Gastroesophageal sphincter (tissue), 3 donors: Measurements from ENCODE around the gene ZNF787.
A peak's percentile ranks its signal among the peaks of the same experiment; 100 is the strongest.

Experiments
- POLR2A ChIP-seq, 2 donors: fragments of 450-650 bp; IDR thresholded peaks; one replicate each; pipeline ENCODE4 v1.6.1; 2017; ENCODE audit warnings: antibody characterized with exemption in 2 of 2, mild to moderate bottlenecking in 2 of 2, moderate library complexity in 1 of 2
- POLR2AphosphoS5 ChIP-seq: sonication (generic); formaldehyde crosslinking; IDR thresholded peaks from one replicate; pipeline ENCODE4 v1.6.1; 2017; ENCODE audit warnings: antibody characterized with exemption
- TF ChIP-seq, protein P1 (sequence below), 4 experiments: fragments of 200-600 bp in 2 of 4; fragments of 450-650 bp in 2 of 4; sonication (generic) in 1 of 4; IDR thresholded peaks; one replicate each; pipeline ENCODE4 v1.5.1; 2017 to 2019; ENCODE audit warnings: antibody characterized with exemption in 4 of 4, mild to moderate bottlenecking in 2 of 4, moderate library complexity in 2 of 4

DNA sequence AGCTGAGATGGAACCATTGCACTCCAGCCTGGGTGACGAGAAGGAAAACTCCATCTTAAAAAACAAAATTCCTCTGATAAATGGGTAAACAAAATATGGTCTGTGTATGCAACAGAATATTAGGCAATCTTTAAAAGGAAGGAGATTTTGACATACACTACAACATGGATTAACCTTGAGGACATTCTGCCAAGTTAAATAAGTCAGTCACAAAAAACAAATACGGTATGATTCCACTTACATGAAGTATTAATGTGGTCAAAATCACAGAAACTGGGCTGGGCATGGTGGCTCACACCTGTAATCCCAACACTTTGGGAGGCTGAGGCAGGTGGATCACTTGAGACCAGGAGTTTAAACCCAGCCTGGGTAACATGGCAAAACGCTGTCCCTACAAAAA is 17.0 kb upstream of the ZNF787 start:
- TF ChIP-seq, protein P1, sequence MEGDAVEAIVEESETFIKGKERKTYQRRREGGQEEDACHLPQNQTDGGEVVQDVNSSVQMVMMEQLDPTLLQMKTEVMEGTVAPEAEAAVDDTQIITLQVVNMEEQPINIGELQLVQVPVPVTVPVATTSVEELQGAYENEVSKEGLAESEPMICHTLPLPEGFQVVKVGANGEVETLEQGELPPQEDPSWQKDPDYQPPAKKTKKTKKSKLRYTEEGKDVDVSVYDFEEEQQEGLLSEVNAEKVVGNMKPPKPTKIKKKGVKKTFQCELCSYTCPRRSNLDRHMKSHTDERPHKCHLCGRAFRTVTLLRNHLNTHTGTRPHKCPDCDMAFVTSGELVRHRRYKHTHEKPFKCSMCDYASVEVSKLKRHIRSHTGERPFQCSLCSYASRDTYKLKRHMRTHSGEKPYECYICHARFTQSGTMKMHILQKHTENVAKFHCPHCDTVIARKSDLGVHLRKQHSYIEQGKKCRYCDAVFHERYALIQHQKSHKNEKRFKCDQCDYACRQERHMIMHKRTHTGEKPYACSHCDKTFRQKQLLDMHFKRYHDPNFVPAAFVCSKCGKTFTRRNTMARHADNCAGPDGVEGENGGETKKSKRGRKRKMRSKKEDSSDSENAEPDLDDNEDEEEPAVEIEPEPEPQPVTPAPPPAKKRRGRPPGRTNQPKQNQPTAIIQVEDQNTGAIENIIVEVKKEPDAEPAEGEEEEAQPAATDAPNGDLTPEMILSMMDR (IDR thresholded peaks at IDR 0.05), result no peak
- TF ChIP-seq POLR2A (IDR thresholded peaks at IDR 0.05) (no peak), POLR2AphosphoS5 (peak; percentile 87)
